ENCODE data around the gene HAS3.

The HAS3 gene

DNA sequence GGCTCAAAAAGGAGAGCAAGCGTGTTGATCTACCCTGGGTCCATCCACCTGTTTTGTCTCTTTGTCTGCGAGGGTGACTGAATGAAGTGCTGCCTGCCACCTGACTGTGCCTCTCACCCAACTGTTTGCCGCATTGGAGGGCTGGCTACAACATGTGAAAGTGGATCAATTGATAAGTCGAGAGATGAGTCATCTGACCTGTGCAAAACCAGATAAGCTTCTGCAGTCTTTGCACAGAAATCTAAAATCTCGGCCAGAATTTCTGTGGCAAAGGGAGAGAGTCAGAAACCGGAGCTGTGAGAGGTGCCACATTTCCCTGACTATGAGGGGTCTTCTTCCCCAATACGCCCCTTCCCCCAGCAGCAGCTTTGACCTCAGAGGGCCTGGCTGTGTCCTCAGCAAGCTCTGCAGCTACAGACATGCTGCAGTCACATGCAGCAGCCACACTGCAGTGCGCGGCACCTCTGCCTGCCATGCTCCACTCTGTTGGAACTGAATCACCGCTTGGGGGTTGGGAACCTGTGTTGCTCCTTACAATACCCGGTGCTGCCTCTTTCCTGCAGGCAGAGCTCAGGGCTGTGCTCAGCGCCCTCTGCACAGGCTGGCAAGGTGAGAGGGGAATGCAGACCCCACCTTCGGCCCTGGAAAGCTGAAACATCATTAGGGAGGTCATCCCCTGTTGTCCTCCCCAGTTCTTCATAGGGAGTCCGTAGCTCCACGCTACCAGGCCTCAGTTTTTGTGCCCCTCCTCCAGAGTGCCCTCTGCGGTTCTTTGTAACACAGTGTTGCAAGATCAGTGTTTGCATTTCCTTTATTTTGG is 16.2 kb upstream of the HAS3 start:
- DNase-seq: peak; percentile 21
- ATAC-seq: peak; percentile 80

DNA sequence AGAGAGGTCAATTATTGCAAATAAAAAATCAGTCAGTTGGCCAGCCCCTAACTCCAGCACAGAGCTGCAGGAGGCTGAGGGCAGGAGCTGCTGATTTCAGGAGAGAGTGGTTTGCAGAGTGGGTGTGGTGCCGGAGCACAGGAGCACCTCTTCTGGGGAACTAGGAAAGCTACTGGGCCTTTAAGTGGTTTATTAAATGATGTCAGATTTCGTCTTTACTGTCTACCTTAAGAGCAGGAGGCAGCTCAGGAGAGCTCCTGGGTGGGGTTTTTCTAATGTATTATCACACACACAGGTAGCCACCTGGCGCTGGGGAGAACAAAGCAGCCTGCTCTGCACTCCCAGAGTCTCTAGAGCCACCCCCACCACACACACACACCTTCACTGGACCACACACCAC is 11.5 kb upstream of the HAS3 start:
- DNase-seq: no peak

DNA sequence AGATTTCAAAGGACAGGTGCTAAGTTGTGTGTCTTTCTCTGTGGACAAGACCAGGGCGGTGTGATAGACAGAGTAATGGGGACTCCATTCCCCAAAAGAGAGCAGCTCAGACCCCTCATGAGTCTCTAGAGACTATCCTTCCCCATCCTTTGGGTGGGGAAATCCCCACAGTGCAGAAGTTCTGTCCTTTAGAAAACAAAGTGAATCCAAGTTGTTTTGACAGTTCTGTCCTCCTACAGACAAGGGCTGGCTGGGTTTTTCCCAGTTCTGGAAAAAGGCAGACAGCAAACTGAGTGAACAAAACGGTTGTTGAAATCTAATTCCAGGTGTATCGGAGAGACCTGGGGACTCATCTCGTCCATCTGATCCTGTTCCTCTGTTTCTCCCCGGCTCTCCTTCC is 11.0 kb upstream of the HAS3 start:
- ATAC-seq: no peak
- no peak for DNase-seq

More for the DNA sequence above, 11.5 kb upstream of the HAS3 start:
- ATAC-seq: no peak

DNA sequence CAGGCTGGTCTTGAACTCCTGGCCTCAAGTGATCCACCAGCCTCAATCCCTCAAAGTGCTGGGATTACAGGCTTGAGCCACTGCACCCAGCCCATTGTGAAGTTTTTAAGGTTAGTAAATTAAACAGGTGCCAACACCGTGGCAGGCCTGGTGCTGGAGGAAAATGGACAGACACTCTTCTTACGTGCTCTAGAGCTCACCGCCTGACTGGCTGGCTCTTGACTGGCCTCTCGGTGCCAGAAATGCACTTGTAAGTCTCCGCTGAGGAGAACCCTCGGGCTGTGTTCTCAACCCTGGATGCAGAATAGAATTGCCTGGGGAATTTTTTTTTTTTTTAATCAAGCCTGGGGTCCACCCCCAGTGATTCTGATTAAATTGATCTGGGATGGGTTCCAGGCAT is 10.3 kb upstream of the HAS3 start:
- ATAC-seq (no peak), DNase-seq (no peak)

DNA sequence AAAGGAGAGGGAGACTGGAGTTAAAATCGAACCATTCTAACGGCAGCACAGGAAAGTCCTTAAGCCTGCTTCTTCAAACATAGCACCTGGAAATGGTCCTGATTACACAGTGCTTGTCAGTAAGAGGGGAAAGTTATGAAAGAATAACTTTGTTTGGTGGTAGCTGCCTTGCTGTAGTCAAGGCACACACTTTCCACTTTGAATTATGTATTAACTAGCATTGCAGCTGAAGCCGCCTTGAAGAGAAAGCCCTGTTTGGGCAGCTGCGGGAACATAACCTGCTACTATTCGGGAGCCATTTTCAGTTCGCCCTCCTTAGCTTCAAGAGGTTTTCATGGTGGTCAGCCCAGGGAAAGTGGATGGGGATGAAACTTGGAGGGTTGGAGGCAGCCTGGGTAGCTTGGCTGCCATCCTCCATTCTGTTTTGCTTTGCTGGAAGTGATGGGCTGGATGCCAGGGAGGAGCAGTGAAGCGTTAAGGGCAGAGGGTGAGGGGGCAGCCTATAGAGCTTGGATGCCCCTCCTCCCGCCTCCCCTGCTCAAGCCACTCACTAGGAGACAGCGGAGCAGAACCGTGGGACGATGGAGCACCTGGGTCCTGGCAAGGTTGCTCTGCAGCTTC is 5.3 kb upstream of the HAS3 start:
- ATAC-seq (no peak), DNase-seq (no peak)

DNA sequence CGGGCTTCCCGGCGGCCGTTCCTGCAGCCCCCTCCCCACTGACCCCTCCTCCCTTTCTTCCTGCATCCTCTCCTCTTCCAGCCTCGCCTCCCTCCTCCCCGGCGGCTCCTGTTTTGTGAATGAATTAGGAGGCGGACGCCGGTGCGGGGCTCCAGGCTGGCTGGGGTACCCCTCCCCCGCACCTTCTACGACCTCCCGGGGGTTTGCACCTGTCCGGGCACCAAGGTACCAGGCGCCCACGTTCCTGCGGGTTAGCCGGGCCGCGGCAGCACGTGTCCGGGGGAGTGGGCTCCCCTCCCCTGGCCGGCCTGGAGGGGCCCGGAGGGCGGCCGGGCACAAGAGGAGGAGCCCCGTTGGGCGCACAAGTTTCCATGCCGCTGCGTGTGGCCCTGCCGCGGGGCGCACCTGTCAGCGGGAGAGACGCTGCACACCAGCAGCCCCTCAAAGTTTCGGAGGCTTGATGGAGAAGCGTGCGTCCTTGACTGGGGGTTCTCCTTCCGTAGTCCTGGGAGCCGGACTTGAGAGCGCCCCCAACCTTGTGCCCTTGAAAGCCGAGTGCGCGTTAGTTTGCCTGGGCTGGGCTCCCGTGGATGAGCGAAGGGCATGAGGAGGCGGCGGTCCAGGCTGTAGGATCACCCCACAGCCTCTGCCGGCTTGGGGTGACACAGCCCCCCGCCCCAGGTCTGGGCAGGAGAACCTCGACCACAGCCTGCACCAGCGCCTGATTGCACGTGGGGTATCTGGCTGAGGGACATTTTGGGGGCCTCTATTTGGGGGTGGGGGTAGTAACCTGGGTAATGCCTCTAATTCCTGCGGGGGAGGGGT is 1.2 kb downstream of the HAS3 start:
- DNase-seq (no peak), ATAC-seq (no peak)

DNA sequence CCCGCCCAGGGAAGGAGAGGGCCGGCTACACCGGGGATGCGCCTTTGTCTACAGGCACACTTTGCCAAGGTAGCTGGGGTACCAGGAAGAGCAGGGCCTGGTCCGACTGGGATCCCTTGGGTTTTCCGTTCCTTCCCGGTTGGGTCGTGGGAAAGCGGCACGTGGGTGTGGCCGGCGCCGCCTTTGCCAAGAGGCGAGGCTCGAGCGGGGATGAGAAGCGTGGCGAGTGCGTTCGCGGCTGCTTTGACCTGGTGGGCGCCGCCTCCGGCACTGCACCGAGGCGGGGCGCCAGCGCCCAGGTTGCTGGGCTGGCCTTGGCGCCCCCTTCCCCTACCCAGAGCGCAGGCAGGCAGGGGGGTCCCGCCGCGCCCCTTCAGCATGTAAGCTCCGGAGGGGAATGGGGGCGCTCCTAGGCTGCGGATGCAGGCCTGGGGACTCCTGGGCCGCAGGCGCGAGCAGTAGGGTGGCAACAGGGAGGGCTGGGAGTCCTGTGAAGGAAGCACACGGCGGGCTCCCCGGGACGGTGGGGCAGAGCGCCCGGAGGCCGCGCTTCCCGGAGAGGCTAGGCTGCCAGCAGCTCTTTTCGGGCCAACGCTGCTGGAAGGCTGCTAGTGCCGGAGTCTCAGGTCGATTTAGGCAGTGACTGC is 2.0 kb downstream of the HAS3 start:
- DNase-seq: no peak
- no peak for ATAC-seq

DNA sequence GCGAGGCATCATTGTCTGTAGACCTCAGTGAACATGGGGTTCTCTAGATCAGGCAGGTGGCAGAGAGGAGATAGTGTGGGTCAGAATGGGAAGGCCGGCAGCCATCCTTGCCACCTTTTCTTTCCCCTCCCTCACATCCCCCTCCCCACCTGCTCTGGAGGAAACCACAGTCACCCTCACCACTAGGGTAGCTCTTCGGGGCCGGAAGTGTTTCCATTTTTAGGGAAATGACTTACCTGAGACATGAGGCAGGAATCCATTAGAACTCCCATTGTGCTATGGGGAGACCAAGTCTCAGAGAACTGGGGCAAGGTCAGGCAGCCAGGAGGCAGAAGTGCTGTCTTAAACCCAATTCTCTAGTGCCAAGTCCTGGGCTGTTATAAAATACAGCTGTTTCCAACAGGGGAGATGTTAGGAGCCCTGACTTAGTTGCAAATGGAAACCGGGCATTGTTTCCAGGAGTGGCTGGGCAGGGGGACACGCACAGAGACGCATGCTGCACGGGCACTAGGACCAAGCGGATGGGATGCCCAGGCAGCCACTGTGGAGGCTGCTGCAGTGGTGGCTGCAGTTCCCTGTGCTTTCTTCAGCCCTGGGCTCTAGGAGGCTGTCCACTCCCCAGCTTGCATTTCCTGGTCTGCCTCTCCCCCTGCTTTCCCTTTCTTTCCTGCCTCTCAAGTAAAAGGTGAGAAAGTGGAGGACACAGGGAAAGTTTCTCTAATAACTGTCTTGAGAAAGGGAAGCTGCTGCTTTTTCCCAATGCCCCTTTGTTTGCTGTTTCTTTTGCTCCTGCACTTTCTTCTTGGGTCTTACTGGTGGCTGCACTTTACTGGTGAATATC is 2.8 kb downstream of the HAS3 start:
- DNase-seq (no peak), ATAC-seq (no peak)

DNA sequence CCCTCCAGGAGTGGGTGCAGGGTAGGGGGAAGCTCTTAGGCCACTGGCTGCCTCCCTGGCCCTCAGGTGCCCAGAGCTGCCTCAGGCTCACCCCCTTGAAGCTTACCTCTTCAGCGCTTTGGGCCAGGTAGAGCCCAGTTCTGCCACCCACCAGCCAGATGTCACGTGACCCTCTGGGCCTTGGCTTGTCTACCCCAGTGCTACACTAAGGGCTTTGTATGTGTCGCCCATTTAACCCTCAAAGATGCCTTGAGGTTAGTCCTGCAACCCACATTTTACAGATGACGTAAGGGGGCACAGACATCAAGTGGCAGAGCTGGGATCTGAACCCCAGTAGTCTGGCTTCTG is 3.4 kb downstream of the HAS3 start:
- no peak for ATAC-seq

DNA sequence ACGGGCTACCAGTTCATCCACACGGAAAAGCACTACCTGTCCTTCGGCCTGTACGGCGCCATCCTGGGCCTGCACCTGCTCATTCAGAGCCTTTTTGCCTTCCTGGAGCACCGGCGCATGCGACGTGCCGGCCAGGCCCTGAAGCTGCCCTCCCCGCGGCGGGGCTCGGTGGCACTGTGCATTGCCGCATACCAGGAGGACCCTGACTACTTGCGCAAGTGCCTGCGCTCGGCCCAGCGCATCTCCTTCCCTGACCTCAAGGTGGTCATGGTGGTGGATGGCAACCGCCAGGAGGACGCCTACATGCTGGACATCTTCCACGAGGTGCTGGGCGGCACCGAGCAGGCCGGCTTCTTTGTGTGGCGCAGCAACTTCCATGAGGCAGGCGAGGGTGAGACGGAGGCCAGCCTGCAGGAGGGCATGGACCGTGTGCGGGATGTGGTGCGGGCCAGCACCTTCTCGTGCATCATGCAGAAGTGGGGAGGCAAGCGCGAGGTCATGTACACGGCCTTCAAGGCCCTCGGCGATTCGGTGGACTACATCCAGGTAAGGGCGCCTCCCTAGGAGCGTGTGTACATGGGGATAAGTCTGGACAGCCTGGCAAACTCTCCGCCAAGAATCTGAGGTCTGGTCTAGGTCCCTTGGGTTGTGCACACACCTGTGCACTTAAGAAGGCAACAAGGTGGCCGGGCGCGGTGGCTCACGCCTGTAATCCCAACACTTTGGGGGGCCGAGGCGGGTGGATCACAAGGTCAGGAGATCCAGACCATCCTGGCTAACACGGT is 4.2 kb downstream of the HAS3 start:
- DNase-seq: no peak
- no peak for ATAC-seq

More for the DNA sequence above, 3.4 kb downstream of the HAS3 start:
- no peak for DNase-seq

DNA sequence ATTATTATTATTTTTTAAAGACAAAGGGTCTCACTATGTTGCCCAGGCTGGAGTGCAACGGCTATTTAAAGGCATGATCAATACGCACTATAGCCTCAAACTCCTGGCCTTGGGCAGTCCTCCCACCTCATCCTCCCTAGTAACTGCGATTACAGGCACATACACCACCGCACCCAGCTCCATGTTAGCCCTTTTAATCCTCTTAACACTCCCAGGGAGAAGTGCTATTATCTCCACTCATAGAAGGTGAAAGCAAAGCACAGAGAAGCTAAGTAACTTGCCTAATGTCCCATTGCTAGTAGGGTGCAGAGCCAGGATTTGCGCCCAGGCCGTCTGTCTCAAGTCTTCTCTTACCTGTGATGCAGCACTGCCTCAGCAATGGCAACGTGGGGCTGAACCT is 5.0 kb downstream of the HAS3 start:
- ATAC-seq: no peak
- DNase-seq: no peak

DNA sequence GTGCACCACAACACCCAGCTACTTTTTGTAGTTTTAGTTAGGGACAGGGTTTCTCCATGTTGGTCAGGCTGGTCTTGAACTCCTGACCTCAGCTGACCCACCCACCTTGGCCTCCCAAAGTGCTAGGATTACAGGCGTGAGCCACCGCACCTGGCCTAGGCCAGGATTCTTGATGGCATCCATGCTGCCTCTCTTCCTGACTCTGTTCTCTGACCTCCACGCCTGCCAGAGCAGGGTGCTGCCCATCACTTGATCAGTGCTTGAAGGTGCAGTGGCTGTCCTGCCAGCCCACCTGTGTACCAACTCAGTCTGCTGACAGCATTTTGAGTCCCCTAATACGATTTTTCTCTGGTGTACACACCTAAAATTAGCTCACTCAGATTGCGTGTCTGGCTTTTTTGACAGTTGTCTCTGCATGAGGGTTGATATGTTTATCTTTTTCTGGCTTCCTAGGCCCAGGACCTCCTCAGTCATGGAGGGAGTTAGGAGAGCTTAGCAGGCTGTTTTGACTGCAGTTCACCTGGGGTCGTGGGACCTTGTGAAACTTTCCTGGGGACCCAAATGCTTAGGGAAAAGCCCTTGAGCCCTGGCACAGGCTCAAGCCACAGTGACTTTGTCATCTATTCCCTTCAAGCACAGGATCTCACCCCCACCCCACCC is 5.9 kb downstream of the HAS3 start:
- ATAC-seq (no peak), DNase-seq (no peak)

DNA sequence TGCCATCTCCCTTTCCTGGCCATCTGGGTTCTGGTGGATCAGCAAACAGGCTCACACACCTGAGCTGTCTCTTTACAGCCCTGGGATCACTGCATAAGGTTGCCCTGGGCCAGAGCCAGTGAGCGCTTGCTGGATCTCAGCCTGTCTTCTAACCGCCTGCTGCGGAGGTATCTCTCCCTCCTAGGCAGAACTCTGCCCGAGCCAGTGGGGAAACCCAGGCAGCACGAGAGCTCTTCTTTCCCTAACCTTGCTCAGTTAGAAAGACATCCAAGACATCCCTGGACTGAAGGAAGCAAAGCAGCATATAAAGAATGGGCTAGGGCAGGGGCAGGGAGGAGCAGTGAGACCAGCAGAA is 6.4 kb downstream of the HAS3 start:
- DNase-seq (no peak), ATAC-seq (no peak)

DNA sequence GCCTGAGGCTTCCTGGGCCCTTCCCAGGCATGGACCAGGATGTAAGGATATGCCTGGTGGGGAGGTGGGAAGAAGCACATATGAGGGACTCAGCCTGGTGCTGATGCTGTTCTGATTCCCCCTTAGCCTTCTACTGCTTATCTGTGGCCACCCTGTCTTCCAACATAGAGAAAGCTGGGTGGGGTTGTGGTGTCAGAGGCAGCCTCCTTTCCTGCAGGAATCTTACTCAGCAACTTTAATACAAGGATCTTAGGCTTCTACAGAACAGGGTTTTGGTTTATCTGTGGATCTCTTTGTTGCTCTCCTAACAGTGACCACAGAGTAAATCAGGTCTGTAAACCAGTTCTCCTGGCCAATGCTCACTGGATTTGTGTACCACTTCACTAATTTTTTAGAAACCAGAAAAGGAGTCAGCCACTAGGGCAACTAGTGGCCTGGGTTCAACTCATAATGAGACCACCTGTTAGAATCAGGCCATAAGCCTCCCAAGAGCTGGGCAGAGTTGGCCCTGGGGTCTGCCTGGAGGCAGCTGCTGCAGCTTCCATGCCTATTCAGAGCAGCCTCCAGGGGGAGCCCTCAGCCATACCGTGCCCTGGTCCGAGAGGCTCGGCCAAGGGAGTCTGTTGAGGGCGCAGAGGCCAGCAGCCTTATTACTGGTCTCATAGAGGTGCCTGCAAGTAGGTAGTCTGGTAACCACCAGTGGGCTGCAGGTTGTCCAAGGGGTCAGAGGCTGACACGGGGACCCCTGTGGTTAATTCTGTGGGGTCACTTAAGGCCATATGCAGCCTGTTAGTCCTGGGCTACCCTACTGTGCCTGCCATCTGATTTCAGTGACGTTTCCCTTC is 7.1 kb downstream of the HAS3 start:
- ATAC-seq: peak; percentile 82
- peak; percentile 75 for DNase-seq

DNA sequence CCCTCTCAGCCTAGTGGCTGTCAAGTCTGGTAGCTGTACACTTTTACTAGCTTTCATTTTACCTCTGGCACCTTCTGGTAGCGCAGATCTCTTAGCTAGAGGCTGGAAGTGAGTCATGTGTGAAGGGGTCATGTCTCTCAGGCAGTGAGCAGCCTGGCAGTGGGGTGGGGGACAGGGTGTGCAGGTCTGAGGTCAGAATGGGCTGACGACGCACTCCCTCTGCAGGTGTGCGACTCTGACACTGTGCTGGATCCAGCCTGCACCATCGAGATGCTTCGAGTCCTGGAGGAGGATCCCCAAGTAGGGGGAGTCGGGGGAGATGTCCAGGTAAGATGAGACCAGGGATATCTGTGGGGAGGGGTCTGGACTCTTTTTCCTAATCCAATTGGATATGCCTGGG is 7.8 kb downstream of the HAS3 start:
- ATAC-seq (no peak), DNase-seq (no peak)

DNA sequence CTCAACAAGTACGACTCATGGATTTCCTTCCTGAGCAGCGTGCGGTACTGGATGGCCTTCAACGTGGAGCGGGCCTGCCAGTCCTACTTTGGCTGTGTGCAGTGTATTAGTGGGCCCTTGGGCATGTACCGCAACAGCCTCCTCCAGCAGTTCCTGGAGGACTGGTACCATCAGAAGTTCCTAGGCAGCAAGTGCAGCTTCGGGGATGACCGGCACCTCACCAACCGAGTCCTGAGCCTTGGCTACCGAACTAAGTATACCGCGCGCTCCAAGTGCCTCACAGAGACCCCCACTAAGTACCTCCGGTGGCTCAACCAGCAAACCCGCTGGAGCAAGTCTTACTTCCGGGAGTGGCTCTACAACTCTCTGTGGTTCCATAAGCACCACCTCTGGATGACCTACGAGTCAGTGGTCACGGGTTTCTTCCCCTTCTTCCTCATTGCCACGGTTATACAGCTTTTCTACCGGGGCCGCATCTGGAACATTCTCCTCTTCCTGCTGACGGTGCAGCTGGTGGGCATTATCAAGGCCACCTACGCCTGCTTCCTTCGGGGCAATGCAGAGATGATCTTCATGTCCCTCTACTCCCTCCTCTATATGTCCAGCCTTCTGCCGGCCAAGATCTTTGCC is 9.0 kb downstream of the HAS3 start:
- no peak for ATAC-seq
- no peak for DNase-seq

DNA sequence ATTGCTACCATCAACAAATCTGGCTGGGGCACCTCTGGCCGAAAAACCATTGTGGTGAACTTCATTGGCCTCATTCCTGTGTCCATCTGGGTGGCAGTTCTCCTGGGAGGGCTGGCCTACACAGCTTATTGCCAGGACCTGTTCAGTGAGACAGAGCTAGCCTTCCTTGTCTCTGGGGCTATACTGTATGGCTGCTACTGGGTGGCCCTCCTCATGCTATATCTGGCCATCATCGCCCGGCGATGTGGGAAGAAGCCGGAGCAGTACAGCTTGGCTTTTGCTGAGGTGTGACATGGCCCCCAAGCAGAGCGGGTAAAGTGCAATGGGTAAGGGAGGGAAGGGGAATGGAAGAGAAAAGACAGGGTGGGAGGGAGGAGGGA is 9.5 kb downstream of the HAS3 start:
- ATAC-seq (no peak), DNase-seq (no peak)

DNA sequence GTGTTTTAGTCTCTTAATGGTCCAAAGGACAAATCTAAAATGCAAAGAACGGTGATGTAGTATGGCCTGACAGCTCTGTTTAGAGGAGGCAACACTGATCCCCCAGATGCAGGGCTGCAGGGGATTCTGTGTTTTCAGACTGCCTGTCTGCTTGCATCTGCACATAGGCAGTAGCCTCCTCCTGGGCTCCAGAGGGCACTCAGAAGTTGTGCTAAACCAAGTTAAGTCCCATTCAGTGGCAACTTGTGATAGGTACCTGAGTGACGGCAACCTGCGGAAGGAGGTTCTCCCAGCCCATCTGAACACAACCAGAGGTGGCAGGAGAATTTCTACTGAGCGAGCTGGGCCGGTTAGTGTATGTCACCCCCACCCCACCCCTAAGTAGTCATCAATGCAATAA is 9.9 kb downstream of the HAS3 start:
- DNase-seq (no peak), ATAC-seq (no peak)

DNA sequence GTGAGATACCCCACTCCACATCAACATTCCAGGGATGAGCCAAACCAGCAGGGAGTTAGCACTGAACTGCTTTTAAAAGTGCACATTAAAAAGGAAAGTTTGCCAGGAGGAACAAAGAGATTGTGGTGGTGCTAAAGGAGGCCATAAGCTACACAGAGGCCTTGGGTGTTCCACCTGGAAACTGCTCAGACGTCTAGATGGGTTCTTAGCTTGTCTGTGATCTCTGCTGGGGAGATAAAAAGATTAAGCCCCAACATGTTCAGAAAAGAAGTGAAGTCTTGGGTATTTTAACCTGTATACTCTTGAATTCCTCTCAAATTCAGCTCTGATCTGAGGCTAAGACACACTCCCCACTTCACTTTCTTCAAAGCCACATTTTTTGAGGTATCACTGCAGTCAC is 10.4 kb downstream of the HAS3 start:
- no peak for DNase-seq
- no peak for ATAC-seq
